H9 (cell line): ENCODE measurements around the gene EPHB2. TPM values are rescaled to one million over a fixed set of nuclear protein-coding genes. Genes with fewer than 3 reads are reported as not detected.
A peak's percentile ranks its signal among the peaks of the same experiment; 100 is the strongest.

Source experiments
- DNase-seq: peaks from one replicate; pipeline ENCODE4 v3.0.0-alpha.2; 2017
- H2AFZ ChIP-seq: one replicate; pipeline ENCODE4 v1.6.1; 2013; ENCODE audit warnings: mild to moderate bottlenecking, low read length, control low read depth, moderate library complexity
- H2AK5ac ChIP-seq: 2 replicates; pipeline ENCODE4 v1.6.1; 2013; ENCODE audit warnings: low read length, control low read depth, mixed read lengths; ENCODE audit not compliant: insufficient read length
- H2BK120ac ChIP-seq: one replicate; pipeline ENCODE4 v1.6.1; 2013; ENCODE audit warnings: low read depth, mild to moderate bottlenecking, low read length, control low read depth, inconsistent platforms; ENCODE audit not compliant: poor library complexity, severe bottlenecking
- H2BK12ac ChIP-seq: 2 replicates; pipeline ENCODE4 v1.6.1; 2013; ENCODE audit warnings: low read length, control low read depth, mixed read lengths, low read depth; ENCODE audit not compliant: insufficient read length
- H2BK15ac ChIP-seq: 2 replicates; pipeline ENCODE4 v1.6.1; 2013; ENCODE audit warnings: low read depth, low read length, control low read depth
- H2BK20ac ChIP-seq: one replicate; pipeline ENCODE4 v1.6.1; 2013; ENCODE audit warnings: low read depth, mild to moderate bottlenecking, low read length, control low read depth, inconsistent platforms; ENCODE audit not compliant: poor library complexity, severe bottlenecking
- H2BK5ac ChIP-seq: 2 replicates; pipeline ENCODE4 v1.6.1; 2013; ENCODE audit warnings: low read length, control low read depth, mixed read lengths; ENCODE audit not compliant: insufficient read length
- H3K14ac ChIP-seq: 2 replicates; pipeline ENCODE4 v1.6.1; 2013; ENCODE audit warnings: low read length, control low read depth; ENCODE audit not compliant: insufficient read depth
- H3K18ac ChIP-seq: 2 replicates; pipeline ENCODE4 v1.6.1; 2013; ENCODE audit warnings: low read depth, mild to moderate bottlenecking, mixed read lengths, low read length, control low read depth; ENCODE audit not compliant: insufficient read length
- H3K23ac ChIP-seq: 2 replicates; pipeline ENCODE4 v1.6.1; 2013; ENCODE audit warnings: low read length, control low read depth, mixed read lengths, low read depth; ENCODE audit not compliant: insufficient read length
- H3K23me2 ChIP-seq: 2 replicates; pipeline ENCODE4 v1.6.1; 2013; ENCODE audit warnings: low read depth, mild to moderate bottlenecking, mixed read lengths, low read length, control low read depth; ENCODE audit not compliant: insufficient read length, poor library complexity, severe bottlenecking
- H3K27ac ChIP-seq: 2 replicates; pipeline ENCODE4 v1.5.1; 2013; ENCODE audit warnings: low read length, control low read depth, mixed read lengths, low read depth; ENCODE audit not compliant: insufficient read length
- H3K27me3 ChIP-seq: 2 replicates; pipeline ENCODE4 v1.6.1; 2013; ENCODE audit warnings: low read length, control low read depth, inconsistent platforms; ENCODE audit not compliant: insufficient read depth
- H3K4ac ChIP-seq: 2 replicates; pipeline ENCODE4 v1.6.1; 2013; ENCODE audit warnings: low read depth, mild to moderate bottlenecking, control low read depth, inconsistent platforms, low read length, moderate library complexity
- H3K4me1 ChIP-seq: 2 replicates; pipeline ENCODE4 v1.6.1; 2013; ENCODE audit warnings: low read length, control low read depth, inconsistent platforms; ENCODE audit not compliant: insufficient read depth
- H3K4me2 ChIP-seq: 2 replicates; pipeline ENCODE4 v1.6.1; 2013; ENCODE audit warnings: low read length, control low read depth, mixed read lengths; ENCODE audit not compliant: insufficient read length, insufficient read depth
- H3K56ac ChIP-seq: 2 replicates; pipeline ENCODE4 v1.6.1; 2013; ENCODE audit warnings: low read depth, mild to moderate bottlenecking, mixed read lengths, low read length, control low read depth; ENCODE audit not compliant: insufficient read length
- H3K79me1 ChIP-seq: 2 replicates; pipeline ENCODE4 v1.6.1; 2013; ENCODE audit warnings: low read depth, mild to moderate bottlenecking, moderate library complexity, low read length, control low read depth, inconsistent platforms; ENCODE audit not compliant: insufficient read depth, poor library complexity, severe bottlenecking
- H3K79me2 ChIP-seq: 2 replicates; pipeline ENCODE4 v1.6.1; 2013; ENCODE audit warnings: low read length, control low read depth, inconsistent platforms; ENCODE audit not compliant: insufficient read depth
- H3K9ac ChIP-seq: 2 replicates; pipeline ENCODE4 v1.6.1; 2013; ENCODE audit warnings: low read length, control low read depth, mixed read lengths; ENCODE audit not compliant: insufficient read length; ENCODE audit errors: extremely low read depth
- H3K9me3 ChIP-seq: one replicate; pipeline ENCODE4 v1.6.1; 2013; ENCODE audit warnings: low read depth, low read length, inconsistent platforms; ENCODE audit not compliant: control insufficient read depth
- H3T11ph ChIP-seq: one replicate; pipeline ENCODE4 v1.6.1; 2013; ENCODE audit warnings: mild to moderate bottlenecking, low read length, control low read depth, inconsistent platforms
- H4K20me1 ChIP-seq: one replicate; pipeline ENCODE4 v1.6.1; 2013; ENCODE audit not compliant: control insufficient read depth, insufficient read length, insufficient read depth
- H4K5ac ChIP-seq: 2 replicates; pipeline ENCODE4 v1.6.1; 2013; ENCODE audit warnings: low read depth, mild to moderate bottlenecking, mixed read lengths, low read length, control low read depth; ENCODE audit not compliant: insufficient read length
- H4K8ac ChIP-seq: replicated peaks from 2 replicates; pipeline ENCODE4 v1.6.1; 2013; ENCODE audit warnings: low read length, control low read depth, mixed read lengths, low read depth; ENCODE audit not compliant: insufficient read length
- H4K91ac ChIP-seq: 2 replicates; pipeline ENCODE4 v1.6.1; 2013; ENCODE audit warnings: low read depth, mild to moderate bottlenecking, moderate library complexity, mixed read lengths, low read length, control low read depth; ENCODE audit not compliant: insufficient read length
- H3K27ac Mint-ChIP-seq, 3 experiments: 2 replicates in 2 of 3; 3 replicates in 1 of 3; pipeline ENCODE4 v1.8.0; 2020 to 2021; ENCODE audit warnings: mixed read lengths in 3 of 3, mild to moderate bottlenecking in 1 of 3, moderate library complexity in 1 of 3
- H3K27me3 Mint-ChIP-seq: 2 replicates; pipeline ENCODE4 v1.8.0; 2021; ENCODE audit warnings: low read depth, mild to moderate bottlenecking, moderate library complexity, mixed read lengths
- H3K36me3 Mint-ChIP-seq, 3 experiments: 2 replicates in 2 of 3; 3 replicates in 1 of 3; pipeline ENCODE4 v1.8.0; 2020 to 2021; ENCODE audit warnings: low read depth in 3 of 3, mixed read lengths in 3 of 3; ENCODE audit not compliant: insufficient read depth in 1 of 3
- H3K4me1 Mint-ChIP-seq, 2 experiments: 2 replicates each; pipeline ENCODE4 v1.8.0; 2020; ENCODE audit warnings: mixed read lengths in 2 of 2
- H3K4me3 Mint-ChIP-seq, 2 experiments: 2 replicates in 1 of 2; 3 replicates in 1 of 2; pipeline ENCODE4 v1.8.0; 2020 to 2021; ENCODE audit warnings: mild to moderate bottlenecking in 2 of 2, mixed read lengths in 2 of 2, moderate library complexity in 1 of 2
- H3K9me3 Mint-ChIP-seq, 2 experiments: 2 replicates in 1 of 2; 3 replicates in 1 of 2; pipeline ENCODE4 v1.8.0; 2020; ENCODE audit warnings: mild to moderate bottlenecking in 2 of 2, mixed read lengths in 2 of 2, moderate library complexity in 1 of 2
- WGBS: extraction: QIAGEN DNeasy Blood & Tissue Kit; methylation state at CpG from one replicate; pipeline ENCODE4 v1.1.7; 2013; ENCODE audit warnings: missing lambda C conversion rate, low lambda C conversion rate, mixed read lengths; ENCODE audit not compliant: insufficient read length; ENCODE audit errors: extremely low coverage; 5-methylcytosine and 5-hydroxymethylcytosine counted together
- total RNA-seq: library from RNA; stranded (reverse); gene quantifications from 2 replicates; pipeline ENCODE4 v1.2.1, GENCODE V29; 2021
- TF ChIP-seq, protein P1 (sequence below): fragments of 200-600 bp; sonication (generic); conservative IDR thresholded peaks from 3 replicates; pipeline ENCODE4 v1.8.0; 2021; ENCODE audit warnings: antibody characterized with exemption, mild to moderate bottlenecking

EPHB2 gene
- total RNA-seq, 1 experiment from 2014 or later, result 9.5 TPM

GRCh38 chr1:22829309-22829989 lies 118.8 kb downstream of the EPHB2 start:
- no peak overlapping the region for H3K56ac ChIP-seq
- no peak overlapping the region for H3K18ac ChIP-seq
- no peaks in the 10 kb centered on the region for H4K20me1 ChIP-seq
- no peak overlapping the region for H4K5ac ChIP-seq
- TF ChIP-seq, protein P1, sequence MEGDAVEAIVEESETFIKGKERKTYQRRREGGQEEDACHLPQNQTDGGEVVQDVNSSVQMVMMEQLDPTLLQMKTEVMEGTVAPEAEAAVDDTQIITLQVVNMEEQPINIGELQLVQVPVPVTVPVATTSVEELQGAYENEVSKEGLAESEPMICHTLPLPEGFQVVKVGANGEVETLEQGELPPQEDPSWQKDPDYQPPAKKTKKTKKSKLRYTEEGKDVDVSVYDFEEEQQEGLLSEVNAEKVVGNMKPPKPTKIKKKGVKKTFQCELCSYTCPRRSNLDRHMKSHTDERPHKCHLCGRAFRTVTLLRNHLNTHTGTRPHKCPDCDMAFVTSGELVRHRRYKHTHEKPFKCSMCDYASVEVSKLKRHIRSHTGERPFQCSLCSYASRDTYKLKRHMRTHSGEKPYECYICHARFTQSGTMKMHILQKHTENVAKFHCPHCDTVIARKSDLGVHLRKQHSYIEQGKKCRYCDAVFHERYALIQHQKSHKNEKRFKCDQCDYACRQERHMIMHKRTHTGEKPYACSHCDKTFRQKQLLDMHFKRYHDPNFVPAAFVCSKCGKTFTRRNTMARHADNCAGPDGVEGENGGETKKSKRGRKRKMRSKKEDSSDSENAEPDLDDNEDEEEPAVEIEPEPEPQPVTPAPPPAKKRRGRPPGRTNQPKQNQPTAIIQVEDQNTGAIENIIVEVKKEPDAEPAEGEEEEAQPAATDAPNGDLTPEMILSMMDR, result no peak
- no peak overlapping the region for H3K27ac ChIP-seq
- no peak overlapping the region for H3K23ac ChIP-seq
- no CpG with 5 or more reads among the region's 12 CpGs for WGBS
- no peaks in the 10 kb centered on the region for H3K36me3 Mint-ChIP-seq
- H3K9me3 Mint-ChIP-seq, result no peaks in the 10 kb centered on the region
- H2BK120ac ChIP-seq, result no peak overlapping the region
- no peaks in the 10 kb centered on the region; the same call in 1 of the 2 replicates for H3K27me3 Mint-ChIP-seq
- no peak overlapping the region for H2BK5ac ChIP-seq
- no peak overlapping the region for H2BK12ac ChIP-seq
- H2BK15ac ChIP-seq, result no peak overlapping the region
- DNase-seq, result no peak
- H3K4me3 Mint-ChIP-seq, result no peak overlapping the region; a peak in 1 of 5 replicates
- H3K79me2 ChIP-seq, result no peaks in the 10 kb centered on the region
- H3K4me1 ChIP-seq, result peaks cover 4% of the 10 kb centered on the region; the same call in 1 of the 2 replicates
- no peak overlapping the region for H2BK20ac ChIP-seq
- no peak overlapping the region for H2AK5ac ChIP-seq
- peak overlapping the region in 1 of 3 experiments; percentile 38; a peak in 1 of 7 replicates for H3K27ac Mint-ChIP-seq
- H3T11ph ChIP-seq, result no peak overlapping the region
- no peak overlapping the region for H2AFZ ChIP-seq
- H3K9ac ChIP-seq, result no peak overlapping the region
- H4K91ac ChIP-seq, result no peak overlapping the region
- no peaks in the 10 kb centered on the region for H3K27me3 ChIP-seq
- no peaks in the 10 kb centered on the region for H3K9me3 ChIP-seq
- H3K4me1 Mint-ChIP-seq, result peaks cover 35 to 44% of the 10 kb centered on the region in 2 experiments
- no peak overlapping the region for H3K4ac ChIP-seq
- no peaks in the 10 kb centered on the region for H3K79me1 ChIP-seq
- H3K23me2 ChIP-seq, result no peaks in the 10 kb centered on the region
- no peak overlapping the region for H3K14ac ChIP-seq
- H4K8ac ChIP-seq, result no peak overlapping the region
- no peak overlapping the region for H3K4me2 ChIP-seq
